Adipocyte (in vitro differentiated cells): ENCODE results near the gene DIP2A.

ENCODE experiments used
- DNase-seq: peaks from one replicate; pipeline ENCODE4 v3.0.0-alpha.2; 2015; ENCODE audit warnings: low read depth
- H3K27me3 ChIP-seq: replicated peaks from 2 replicates; pipeline ENCODE4 v1.7.0; 2013; ENCODE audit warnings: mild to moderate bottlenecking, low read length, moderate library complexity; ENCODE audit not compliant: control insufficient read depth, insufficient read depth
- H3K36me3 ChIP-seq: 2 replicates; pipeline ENCODE4 v1.7.0; 2013; ENCODE audit warnings: low read length, mild to moderate bottlenecking, moderate library complexity; ENCODE audit not compliant: control insufficient read depth, insufficient read depth, severe bottlenecking
- H3K4me1 ChIP-seq: 2 replicates; pipeline ENCODE4 v1.7.0; 2013; ENCODE audit warnings: mild to moderate bottlenecking, low read length, moderate library complexity; ENCODE audit not compliant: control insufficient read depth, insufficient read depth
- H3K4me3 ChIP-seq: 2 replicates; pipeline ENCODE4 v1.7.0; 2013; ENCODE audit warnings: mild to moderate bottlenecking, low read length, moderate library complexity
- H3K9ac ChIP-seq: 2 replicates; pipeline ENCODE4 v1.7.0; 2013; ENCODE audit warnings: mild to moderate bottlenecking, low read length, moderate library complexity
- H3K9me3 ChIP-seq: 2 replicates; pipeline ENCODE4 v1.7.0; 2013; ENCODE audit warnings: mild to moderate bottlenecking, low read length, moderate library complexity; ENCODE audit not compliant: control insufficient read depth

The DIP2A gene

GRCh38 chr21:46543306-46543705 lies 84.6 kb downstream of the DIP2A start:
- Histone ChIP-seq H3K9ac (no peak overlapping the region), H3K4me1 (no peaks in the 10 kb centered on the region), H3K9me3 (no peaks in the 10 kb centered on the region), H3K36me3 (peaks cover 90% of the 10 kb centered on the region), H3K4me3 (no peak overlapping the region), H3K27me3 (no peaks in the 10 kb centered on the region)
- DNase-seq: no peak

GRCh38 chr21:46544003-46544402 lies 85.3 kb downstream of the DIP2A start:
- Histone ChIP-seq H3K9ac (no peak overlapping the region), H3K36me3 (peaks cover 90% of the 10 kb centered on the region)

GRCh38 chr21:46544824-46545223 lies 86.1 kb downstream of the DIP2A start:
- Histone ChIP-seq H3K9me3 (no peaks in the 10 kb centered on the region), H3K4me1 (no peaks in the 10 kb centered on the region), H3K9ac (no peak overlapping the region), H3K27me3 (no peaks in the 10 kb centered on the region), H3K4me3 (no peak overlapping the region), H3K36me3 (peaks cover 89% of the 10 kb centered on the region)
- no peak for DNase-seq

More at GRCh38 chr21:46544003-46544402, 85.3 kb downstream of the DIP2A start:
- Histone ChIP-seq H3K9me3 (no peaks in the 10 kb centered on the region), H3K4me1 (no peaks in the 10 kb centered on the region), H3K4me3 (no peak overlapping the region), H3K27me3 (no peaks in the 10 kb centered on the region)
- no peak for DNase-seq

GRCh38 chr21:46545363-46545762 lies 86.7 kb downstream of the DIP2A start:
- H3K4me1 ChIP-seq: no peaks in the 10 kb centered on the region
- peaks cover 89% of the 10 kb centered on the region for H3K36me3 ChIP-seq
- no peak overlapping the region for H3K4me3 ChIP-seq
- no peak for DNase-seq
- no peaks in the 10 kb centered on the region for H3K9me3 ChIP-seq
- no peaks in the 10 kb centered on the region for H3K27me3 ChIP-seq
- no peak overlapping the region for H3K9ac ChIP-seq

GRCh38 chr21:46545911-46546310 lies 87.2 kb downstream of the DIP2A start:
- H3K9me3 ChIP-seq: no peaks in the 10 kb centered on the region
- no peak for DNase-seq
- H3K9ac ChIP-seq: no peak overlapping the region
- H3K4me3 ChIP-seq: no peak overlapping the region
- H3K36me3 ChIP-seq: peaks cover 94% of the 10 kb centered on the region
- no peaks in the 10 kb centered on the region for H3K4me1 ChIP-seq
- H3K27me3 ChIP-seq: no peaks in the 10 kb centered on the region

GRCh38 chr21:46546799-46547198 lies 88.1 kb downstream of the DIP2A start:
- DNase-seq: no peak
- Histone ChIP-seq H3K36me3 (peaks cover 94% of the 10 kb centered on the region), H3K4me1 (no peaks in the 10 kb centered on the region), H3K9ac (no peak overlapping the region), H3K27me3 (no peaks in the 10 kb centered on the region), H3K9me3 (no peaks in the 10 kb centered on the region), H3K4me3 (no peak overlapping the region)

GRCh38 chr21:46549650-46550049 lies 91.0 kb downstream of the DIP2A start:
- peaks cover 90% of the 10 kb centered on the region for H3K36me3 ChIP-seq
- H3K4me3 ChIP-seq: no peak overlapping the region
- no peaks in the 10 kb centered on the region for H3K9me3 ChIP-seq
- H3K9ac ChIP-seq: no peak overlapping the region
- no peaks in the 10 kb centered on the region for H3K27me3 ChIP-seq
- no peak for DNase-seq
- H3K4me1 ChIP-seq: no peaks in the 10 kb centered on the region

- no peak overlapping the region for H3K9ac ChIP-seq
- no peak overlapping the region for H3K4me3 ChIP-seq
- no peak for DNase-seq
- H3K9me3 ChIP-seq: no peaks in the 10 kb centered on the region
- H3K27me3 ChIP-seq: no peaks in the 10 kb centered on the region
- H3K4me1 ChIP-seq: no peaks in the 10 kb centered on the region
- H3K36me3 ChIP-seq: peaks cover 89% of the 10 kb centered on the region
Measured at GRCh38 chr21:46550116-46550941, 91.6 kb downstream of the DIP2A start.

- H3K9me3 ChIP-seq: no peaks in the 10 kb centered on the region
- peaks cover 85% of the 10 kb centered on the region for H3K36me3 ChIP-seq
- no peak overlapping the region for H3K4me3 ChIP-seq
- H3K9ac ChIP-seq: no peak overlapping the region
- no peaks in the 10 kb centered on the region for H3K27me3 ChIP-seq
- H3K4me1 ChIP-seq: no peaks in the 10 kb centered on the region
- no peak for DNase-seq
Measured at GRCh38 chr21:46551636-46552241, 93.0 kb downstream of the DIP2A start.

GRCh38 chr21:46552274-46552673 lies 93.6 kb downstream of the DIP2A start:
- no peak overlapping the region for H3K4me3 ChIP-seq
- H3K36me3 ChIP-seq: peaks cover 85% of the 10 kb centered on the region
- H3K9ac ChIP-seq: no peak overlapping the region
- DNase-seq: no peak
- H3K9me3 ChIP-seq: no peaks in the 10 kb centered on the region
- no peaks in the 10 kb centered on the region for H3K4me1 ChIP-seq
- no peaks in the 10 kb centered on the region for H3K27me3 ChIP-seq

GRCh38 chr21:46552865-46553379 lies 94.2 kb downstream of the DIP2A start:
- Histone ChIP-seq H3K4me1 (no peaks in the 10 kb centered on the region), H3K9me3 (no peaks in the 10 kb centered on the region), H3K27me3 (no peaks in the 10 kb centered on the region), H3K36me3 (peaks cover 87% of the 10 kb centered on the region), H3K9ac (no peak overlapping the region), H3K4me3 (no peak overlapping the region)
- no peak for DNase-seq
